Hepatocyte (in vitro differentiated cells): Measurements from ENCODE around the gene PTPRC. TPM values are rescaled to one million over a fixed set of nuclear protein-coding genes. Genes with fewer than 3 reads are reported as not detected.

Experiments
- DNase-seq: peaks from one replicate; pipeline ENCODE4 v3.0.0-alpha.2; 2016; ENCODE audit warnings: low spot score
- H2AFZ ChIP-seq: fragments of 200-600 bp; sonication (generic); 2 replicates; pipeline ENCODE4 v1.6.0; 2016; ENCODE audit warnings: antibody characterized with exemption, mild to moderate bottlenecking
- H3K27ac ChIP-seq: fragments of 200-600 bp; sonication (generic); 2 replicates; pipeline ENCODE4 v1.5.1; 2016; ENCODE audit warnings: mild to moderate bottlenecking
- H3K27me3 ChIP-seq: fragments of 200-600 bp; sonication (generic); 2 replicates; pipeline ENCODE4 v1.6.1; 2016
- H3K36me3 ChIP-seq: fragments of 200-600 bp; sonication (generic); replicated peaks from 2 replicates; pipeline ENCODE4 v1.5.1; 2016; ENCODE audit warnings: low read depth; ENCODE audit not compliant: insufficient read depth
- H3K4me1 ChIP-seq: fragments of 200-600 bp; sonication (generic); 2 replicates; pipeline ENCODE4 v1.5.1; 2016; ENCODE audit warnings: mild to moderate bottlenecking, moderate library complexity; ENCODE audit not compliant: insufficient read depth
- H3K4me2 ChIP-seq: fragments of 200-600 bp; sonication (generic); 2 replicates; pipeline ENCODE4 v1.6.0; 2016
- H3K4me3 ChIP-seq: fragments of 200-600 bp; sonication (generic); 2 replicates; pipeline ENCODE4 v1.5.1; 2016; ENCODE audit warnings: mild to moderate bottlenecking
- H3K79me2 ChIP-seq: fragments of 200-600 bp; sonication (generic); 2 replicates; pipeline ENCODE4 v1.6.0; 2017; ENCODE audit warnings: mild to moderate bottlenecking
- H3K9me2 ChIP-seq: fragments of 200-600 bp; sonication (generic); replicated peaks from 2 replicates; pipeline ENCODE4 v1.6.0; 2017; ENCODE audit warnings: mild to moderate bottlenecking; ENCODE audit not compliant: insufficient read depth
- H3K9me3 ChIP-seq: fragments of 200-600 bp; sonication (generic); 2 replicates; pipeline ENCODE4 v1.5.1; 2016; ENCODE audit warnings: low read depth, mild to moderate bottlenecking
- H4K20me1 ChIP-seq: fragments of 200-600 bp; sonication (generic); 2 replicates; pipeline ENCODE4 v1.6.0; 2016; ENCODE audit warnings: mild to moderate bottlenecking; ENCODE audit not compliant: insufficient read depth, poor library complexity, severe bottlenecking
- EZH2 ChIP-seq: fragments of 200-600 bp; sonication (generic); IDR thresholded peaks from 2 replicates; pipeline ENCODE4 v1.6.1; 2016; ENCODE audit warnings: antibody characterized with exemption, mild to moderate bottlenecking, borderline replicate concordance
- EZH2phosphoT487 ChIP-seq: fragments of 200-600 bp; sonication (generic); IDR thresholded peaks from one replicate; pipeline ENCODE4 v1.6.1; 2018; ENCODE audit warnings: antibody characterized with exemption, mild to moderate bottlenecking, low read depth, moderate library complexity; ENCODE audit not compliant: unreplicated experiment, severe bottlenecking
- WGBS: methylation state at CpG from one replicate; pipeline ENCODE4 v1.1.6; 2016; ENCODE audit warnings: low lambda C conversion rate; ENCODE audit errors: missing lambda C conversion rate; 5-methylcytosine and 5-hydroxymethylcytosine counted together
- polyA plus RNA-seq: library from polyadenylated mRNA; unstranded; fragments of >200 nt; fragmentation: Nextera tagmentation; extraction: Ambion mirVana; gene quantifications from 2 replicates; pipeline ENCODE4 v1.2.1, GENCODE V29; 2016
- total RNA-seq: library from RNA; depleted of rRNA; stranded (reverse); fragments of >200 nt; gene quantifications from 2 replicates; pipeline ENCODE4 v1.2.3, GENCODE V29; 2014
- TF ChIP-seq, protein P1 (sequence below): fragments of 200-600 bp; sonication (generic); IDR thresholded peaks from 2 replicates; pipeline ENCODE4 v1.5.1; 2016; ENCODE audit warnings: antibody characterized with exemption, mild to moderate bottlenecking; ENCODE audit not compliant: poor library complexity

PTPRC gene
- total and polyA plus RNA-seq, 2 experiments from 2014 or later, result 0.87 TPM; not detected in 1

DNA sequence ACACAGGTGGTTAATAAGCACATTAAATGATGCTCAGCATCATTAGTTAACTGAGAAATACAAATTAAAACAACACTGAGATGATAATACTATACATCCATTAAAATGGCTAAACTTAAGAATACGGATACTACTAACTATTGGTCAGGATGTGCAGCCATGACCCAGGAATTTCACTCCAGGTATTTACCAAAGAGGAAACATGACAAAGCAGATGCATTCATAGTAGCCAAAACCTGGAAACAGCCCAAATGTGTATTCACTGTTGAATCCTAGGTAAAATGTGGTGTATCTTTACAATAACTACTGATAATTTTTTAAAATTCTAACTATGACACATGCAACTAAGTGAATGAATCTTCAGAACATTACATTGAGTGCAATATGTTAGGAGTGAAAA is 73.0 kb downstream of the PTPRC start:
- Histone ChIP-seq H2AFZ (no peak overlapping the region), H3K4me1 (no peaks in the 10 kb centered on the region), H3K79me2 (no peaks in the 10 kb centered on the region), H3K27me3 (no peaks in the 10 kb centered on the region), H3K9me3 (no peaks in the 10 kb centered on the region), H3K4me3 (no peak overlapping the region), H3K9me2 (no peaks in the 10 kb centered on the region), H3K4me2 (no peak overlapping the region), H3K36me3 (no peaks in the 10 kb centered on the region), H4K20me1 (no peaks in the 10 kb centered on the region), H3K27ac (no peak overlapping the region)
- TF ChIP-seq, protein P1, sequence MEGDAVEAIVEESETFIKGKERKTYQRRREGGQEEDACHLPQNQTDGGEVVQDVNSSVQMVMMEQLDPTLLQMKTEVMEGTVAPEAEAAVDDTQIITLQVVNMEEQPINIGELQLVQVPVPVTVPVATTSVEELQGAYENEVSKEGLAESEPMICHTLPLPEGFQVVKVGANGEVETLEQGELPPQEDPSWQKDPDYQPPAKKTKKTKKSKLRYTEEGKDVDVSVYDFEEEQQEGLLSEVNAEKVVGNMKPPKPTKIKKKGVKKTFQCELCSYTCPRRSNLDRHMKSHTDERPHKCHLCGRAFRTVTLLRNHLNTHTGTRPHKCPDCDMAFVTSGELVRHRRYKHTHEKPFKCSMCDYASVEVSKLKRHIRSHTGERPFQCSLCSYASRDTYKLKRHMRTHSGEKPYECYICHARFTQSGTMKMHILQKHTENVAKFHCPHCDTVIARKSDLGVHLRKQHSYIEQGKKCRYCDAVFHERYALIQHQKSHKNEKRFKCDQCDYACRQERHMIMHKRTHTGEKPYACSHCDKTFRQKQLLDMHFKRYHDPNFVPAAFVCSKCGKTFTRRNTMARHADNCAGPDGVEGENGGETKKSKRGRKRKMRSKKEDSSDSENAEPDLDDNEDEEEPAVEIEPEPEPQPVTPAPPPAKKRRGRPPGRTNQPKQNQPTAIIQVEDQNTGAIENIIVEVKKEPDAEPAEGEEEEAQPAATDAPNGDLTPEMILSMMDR, result no peak
- TF ChIP-seq EZH2phosphoT487, result no peak
- TF ChIP-seq EZH2, result no peak
- DNase-seq, result no peak
- WGBS, result 87% methylated on average over 1 of the region's 1 CpG

- Histone ChIP-seq H2AFZ (no peak overlapping the region), H3K9me2 (no peaks in the 10 kb centered on the region), H3K27me3 (no peaks in the 10 kb centered on the region), H3K4me2 (no peak overlapping the region), H3K9me3 (no peaks in the 10 kb centered on the region), H3K27ac (no peak overlapping the region), H3K36me3 (no peaks in the 10 kb centered on the region), H3K79me2 (no peaks in the 10 kb centered on the region), H3K4me3 (no peak overlapping the region), H3K4me1 (no peaks in the 10 kb centered on the region), H4K20me1 (no peaks in the 10 kb centered on the region)
- DNase-seq, result no peak
- TF ChIP-seq EZH2 (no peak), EZH2phosphoT487 (no peak)
- TF ChIP-seq, protein P1, result no peak
Observed at GRCh38 chr1:198713081-198713480, 74.2 kb downstream of the PTPRC start.

DNA sequence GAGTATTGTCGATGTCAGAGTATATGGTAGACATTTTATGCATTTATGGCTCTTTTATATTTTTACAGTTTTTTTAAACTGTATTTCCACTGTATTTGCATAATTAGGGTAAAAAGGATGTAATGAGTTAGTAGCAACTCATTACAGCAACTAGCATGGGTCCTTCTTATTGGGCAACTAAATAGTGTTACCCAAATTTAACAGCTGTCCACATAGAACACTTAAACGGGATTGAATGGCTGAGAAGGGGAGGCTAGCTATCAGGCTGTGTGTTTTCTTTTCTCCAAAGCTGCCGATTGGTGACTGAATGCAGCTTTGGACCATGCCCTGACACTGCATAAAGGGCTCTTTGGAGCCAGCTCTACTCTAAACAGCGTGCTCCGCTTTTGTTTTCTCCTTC is 75.4 kb downstream of the PTPRC start:
- TF ChIP-seq EZH2phosphoT487 (no peak), EZH2 (no peak)
- TF ChIP-seq, protein P1, result no peak
- WGBS, result 77% methylated on average over 5 of the region's 5 CpGs
- Histone ChIP-seq H3K27ac (no peak overlapping the region), H3K27me3 (no peaks in the 10 kb centered on the region), H3K9me2 (no peaks in the 10 kb centered on the region), H4K20me1 (no peaks in the 10 kb centered on the region), H3K36me3 (no peaks in the 10 kb centered on the region), H2AFZ (no peak overlapping the region), H3K4me3 (no peak overlapping the region), H3K4me2 (no peak overlapping the region), H3K79me2 (no peaks in the 10 kb centered on the region), H3K4me1 (no peaks in the 10 kb centered on the region), H3K9me3 (no peaks in the 10 kb centered on the region)
- no peak for DNase-seq

DNA sequence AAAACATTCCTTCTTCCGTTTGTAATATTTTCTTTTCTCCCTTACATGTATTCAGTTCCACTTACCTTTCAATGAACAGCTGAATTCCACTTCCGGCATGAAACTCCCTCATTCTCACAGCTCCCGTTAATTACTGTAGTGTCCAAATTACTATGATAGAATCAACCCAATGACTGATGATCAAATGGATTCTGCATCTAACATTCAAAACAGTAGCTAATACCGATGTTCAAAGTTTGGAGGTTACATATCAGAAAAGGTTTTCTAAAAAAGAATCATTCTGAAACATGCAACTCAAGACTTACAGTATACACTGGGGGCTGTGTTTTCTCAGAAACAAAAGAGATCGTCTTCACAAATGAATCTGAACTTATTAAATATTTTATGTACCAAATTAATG is 77.2 kb downstream of the PTPRC start:
- no peaks in the 10 kb centered on the region for H3K9me3 ChIP-seq
- no peaks in the 10 kb centered on the region for H3K9me2 ChIP-seq
- H3K4me2 ChIP-seq, result no peak overlapping the region
- H3K79me2 ChIP-seq, result no peaks in the 10 kb centered on the region
- H3K27ac ChIP-seq, result no peak overlapping the region
- H2AFZ ChIP-seq, result no peak overlapping the region
- H3K36me3 ChIP-seq, result no peaks in the 10 kb centered on the region
- H3K4me1 ChIP-seq, result no peaks in the 10 kb centered on the region
- no peak for TF ChIP-seq EZH2phosphoT487
- no peak for TF ChIP-seq EZH2
- TF ChIP-seq, protein P1, result no peak
- H3K4me3 ChIP-seq, result no peak overlapping the region
- WGBS, result 85% methylated on average over 5 of the region's 5 CpGs
- no peaks in the 10 kb centered on the region for H4K20me1 ChIP-seq
- no peaks in the 10 kb centered on the region for H3K27me3 ChIP-seq
- DNase-seq, result no peak
